ENCODE results near the gene FAM89B. TPM values are rescaled to one million over a fixed set of nuclear protein-coding genes. Genes with fewer than 3 reads are reported as not detected.
A peak's percentile ranks its signal among the peaks of the same experiment; 100 is the strongest.

Gene FAM89B
- total RNA-seq, 1 donor from 2014 or later, result 62.4 TPM

DNA sequence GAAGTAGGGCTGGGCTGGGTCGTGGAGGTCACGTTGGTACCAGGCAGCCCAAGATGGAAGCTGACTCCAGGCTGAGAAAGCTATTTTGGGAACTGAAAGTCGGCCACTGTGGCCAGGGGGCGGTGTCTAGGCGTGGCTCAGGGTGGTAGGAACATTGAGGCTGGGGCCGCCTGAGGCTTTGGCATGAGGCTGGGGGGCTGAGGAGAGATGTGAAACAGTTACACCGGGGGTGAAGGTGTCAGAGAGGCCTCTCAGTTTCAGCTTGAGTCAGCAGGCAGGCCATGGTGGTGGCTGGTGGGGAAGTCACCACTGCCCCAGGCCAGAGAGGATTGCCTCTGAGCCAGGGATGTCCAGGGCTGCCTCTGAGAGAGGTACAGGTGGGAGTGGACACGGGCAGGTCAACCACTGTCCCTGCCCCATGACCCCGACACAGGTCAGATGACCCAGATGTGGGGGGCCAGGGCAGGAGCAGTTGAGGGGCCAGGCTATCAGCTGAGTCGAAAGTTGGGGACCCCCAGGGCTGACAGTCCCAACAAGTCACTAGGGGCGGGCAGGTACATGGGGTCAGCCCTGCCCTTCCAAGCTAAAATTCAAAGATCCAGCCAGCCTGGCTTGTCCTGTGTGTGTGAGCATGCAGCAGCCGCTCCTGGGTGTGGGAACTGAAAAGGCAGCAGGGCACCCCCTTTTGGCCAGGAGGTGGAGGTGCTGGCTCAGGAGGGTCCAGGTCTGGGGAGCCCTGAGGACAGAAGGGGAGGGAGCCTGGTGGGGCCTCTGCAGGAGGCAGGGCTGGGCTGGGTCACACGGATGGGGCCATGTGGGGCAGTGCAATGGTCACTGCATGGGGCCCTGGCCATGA is 16.1 kb downstream of the FAM89B start:
- no peak overlapping the region for H3K4me3 ChIP-seq
- H3K36me3 ChIP-seq, result peaks cover 0 to 17% of the 10 kb centered on the region in 2 donors
- TF ChIP-seq, protein P1, sequence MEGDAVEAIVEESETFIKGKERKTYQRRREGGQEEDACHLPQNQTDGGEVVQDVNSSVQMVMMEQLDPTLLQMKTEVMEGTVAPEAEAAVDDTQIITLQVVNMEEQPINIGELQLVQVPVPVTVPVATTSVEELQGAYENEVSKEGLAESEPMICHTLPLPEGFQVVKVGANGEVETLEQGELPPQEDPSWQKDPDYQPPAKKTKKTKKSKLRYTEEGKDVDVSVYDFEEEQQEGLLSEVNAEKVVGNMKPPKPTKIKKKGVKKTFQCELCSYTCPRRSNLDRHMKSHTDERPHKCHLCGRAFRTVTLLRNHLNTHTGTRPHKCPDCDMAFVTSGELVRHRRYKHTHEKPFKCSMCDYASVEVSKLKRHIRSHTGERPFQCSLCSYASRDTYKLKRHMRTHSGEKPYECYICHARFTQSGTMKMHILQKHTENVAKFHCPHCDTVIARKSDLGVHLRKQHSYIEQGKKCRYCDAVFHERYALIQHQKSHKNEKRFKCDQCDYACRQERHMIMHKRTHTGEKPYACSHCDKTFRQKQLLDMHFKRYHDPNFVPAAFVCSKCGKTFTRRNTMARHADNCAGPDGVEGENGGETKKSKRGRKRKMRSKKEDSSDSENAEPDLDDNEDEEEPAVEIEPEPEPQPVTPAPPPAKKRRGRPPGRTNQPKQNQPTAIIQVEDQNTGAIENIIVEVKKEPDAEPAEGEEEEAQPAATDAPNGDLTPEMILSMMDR (IDR thresholded peaks at IDR 0.05), result peak in 1 of 3 experiments; percentile 40
- no peak for TF ChIP-seq POLR2A (IDR thresholded peaks at IDR 0.05)
- no peak for TF ChIP-seq POLR2AphosphoS5 (IDR thresholded peaks at IDR 0.05; ENCODE audit: insufficient read depth in 1 of 2, low read depth in 1 of 2)
- peak overlapping the region; percentile 51 for H3K27ac ChIP-seq
- no peak for DNase-seq (ENCODE audit: extremely low spot score in 2 of 2)
- intact Hi-C loops (cut with DNase I), result no loop called here
- peaks cover 22% of the 10 kb centered on the region for H3K4me1 ChIP-seq
- no peaks in the 10 kb centered on the region for H3K27me3 ChIP-seq
- no peaks in the 10 kb centered on the region for H3K9me3 ChIP-seq

DNA sequence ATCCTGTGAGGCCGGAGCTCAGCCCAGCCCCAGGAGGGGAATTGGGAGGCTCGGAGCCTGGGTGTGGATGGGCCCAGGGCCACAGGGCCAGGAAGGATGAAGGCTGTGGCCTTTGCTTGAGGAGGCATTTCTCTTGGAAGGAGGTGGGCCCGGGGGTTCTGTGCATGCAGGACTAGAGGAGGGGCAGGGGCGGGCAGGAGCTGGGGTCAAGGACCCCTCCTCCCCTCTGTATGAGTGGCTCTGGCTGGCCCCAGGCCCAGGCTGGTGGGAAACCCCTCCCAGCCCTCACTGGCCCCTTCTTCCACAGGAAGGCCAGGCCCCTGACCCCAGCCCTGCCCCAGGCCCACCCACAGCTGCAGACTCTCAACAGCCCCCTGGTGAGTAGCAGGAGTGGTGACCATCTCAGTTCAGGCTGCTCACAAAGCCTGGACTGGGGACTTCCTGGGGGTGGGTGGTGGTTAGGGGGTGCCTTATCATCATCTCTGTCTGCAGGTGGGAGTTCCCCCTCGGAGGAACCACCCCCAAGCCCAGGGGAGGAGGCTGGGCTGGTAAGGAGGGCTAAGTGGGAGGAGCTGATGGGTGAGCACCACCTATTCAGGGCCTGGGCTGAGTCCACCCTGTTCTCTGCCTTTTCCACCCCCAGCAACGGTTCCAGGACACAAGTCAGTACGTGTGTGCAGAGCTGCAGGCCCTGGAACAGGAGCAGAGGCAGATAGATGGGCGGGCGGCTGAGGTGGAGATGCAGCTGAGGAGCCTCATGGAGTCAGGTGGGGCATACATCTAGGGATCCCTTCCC is 17.3 kb downstream of the FAM89B start:
- Histone ChIP-seq H3K27ac (no peak overlapping the region), H3K27me3 (no peaks in the 10 kb centered on the region), H3K9me3 (no peaks in the 10 kb centered on the region), H3K4me1 (peaks cover 34% of the 10 kb centered on the region), H3K4me3 (no peak overlapping the region), H3K36me3 (peaks cover 0 to 6% of the 10 kb centered on the region in 2 donors)
- DNase-seq (ENCODE audit: extremely low spot score in 2 of 2), result no peak
- intact Hi-C loops (cut with DNase I), result no loop called here
- TF ChIP-seq, protein P1 (IDR thresholded peaks at IDR 0.05), result no peak

DNA sequence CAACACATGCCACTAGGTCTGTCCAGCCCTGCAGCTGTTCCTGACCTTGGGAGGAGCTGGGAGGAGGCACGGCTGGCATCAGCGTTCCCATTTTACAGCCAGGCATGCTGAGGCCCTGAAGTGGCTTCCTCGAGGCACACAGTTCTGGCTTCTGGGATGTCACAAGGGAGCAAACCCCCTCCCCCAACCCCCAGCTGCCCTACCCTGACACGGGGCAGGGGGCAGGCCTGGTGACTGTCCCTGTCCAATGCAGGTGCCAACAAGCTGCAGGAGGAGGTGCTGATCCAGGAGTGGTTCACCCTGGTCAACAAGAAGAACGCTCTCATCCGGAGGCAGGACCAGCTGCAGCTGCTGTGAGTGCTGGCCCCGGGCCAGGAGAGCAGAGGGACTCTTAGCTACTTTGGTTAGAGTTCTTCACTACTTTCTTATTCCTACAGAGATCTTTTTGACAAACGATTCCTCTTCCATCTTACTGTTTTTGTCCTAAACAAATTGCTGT is 18.0 kb downstream of the FAM89B start:
- intact Hi-C loops (cut with DNase I), result no loop called here
- no peak for DNase-seq (ENCODE audit: extremely low spot score in 2 of 2)
- Histone ChIP-seq H3K4me1 (peaks cover 41% of the 10 kb centered on the region), H3K4me3 (no peak overlapping the region), H3K27me3 (no peaks in the 10 kb centered on the region), H3K27ac (no peak overlapping the region), H3K9me3 (no peaks in the 10 kb centered on the region), H3K36me3 (peaks cover 0 to 6% of the 10 kb centered on the region in 2 donors)
- TF ChIP-seq, protein P1 (IDR thresholded peaks at IDR 0.05), result no peak
- TF ChIP-seq POLR2A (IDR thresholded peaks at IDR 0.05) (no peak), POLR2AphosphoS5 (IDR thresholded peaks at IDR 0.05; ENCODE audit: insufficient read depth in 1 of 2, low read depth in 1 of 2) (no peak)

DNA sequence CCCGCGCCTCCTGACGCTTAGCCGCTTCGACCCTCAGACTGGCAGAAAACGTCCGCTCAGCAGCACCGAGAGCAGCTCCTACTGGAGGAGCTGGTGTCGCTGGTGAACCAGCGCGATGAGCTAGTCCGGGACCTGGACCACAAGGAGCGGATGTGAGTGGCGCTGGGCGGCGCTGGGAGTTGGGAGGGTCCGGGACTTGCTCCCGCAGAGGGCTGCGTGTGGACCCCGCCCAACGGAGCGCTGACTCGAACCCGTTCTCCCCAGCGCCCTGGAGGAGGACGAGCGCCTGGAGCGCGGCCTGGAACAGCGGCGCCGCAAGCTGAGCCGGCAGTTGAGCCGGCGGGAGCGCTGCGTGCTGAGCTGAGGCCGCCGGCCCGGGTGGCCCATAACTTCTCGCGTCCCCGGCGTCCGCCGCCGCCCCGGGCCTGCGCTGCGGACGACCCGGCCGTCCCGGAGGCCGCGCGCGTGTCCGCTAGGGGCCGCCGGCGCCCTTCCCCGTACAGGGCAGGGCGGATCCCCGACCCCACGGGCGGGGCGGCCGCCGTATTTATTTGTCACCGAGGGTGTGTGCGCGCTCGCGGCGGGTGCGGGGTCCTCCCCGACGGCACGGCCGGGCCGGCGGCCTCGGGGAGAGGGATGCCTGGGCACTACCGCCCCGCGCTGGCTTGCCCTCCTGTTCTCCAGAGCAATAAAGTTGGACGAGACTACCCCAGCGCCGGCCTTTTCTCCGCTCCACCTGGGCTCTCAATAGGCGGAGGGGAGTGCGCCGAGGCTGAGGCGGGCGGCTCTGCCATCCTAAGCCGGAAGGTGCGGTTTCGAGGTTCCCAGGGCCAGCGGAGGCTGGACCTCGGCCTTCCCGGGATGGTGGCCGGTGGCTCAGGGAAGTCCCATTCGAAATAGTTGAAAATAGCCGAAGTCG is 19.9 kb downstream of the FAM89B start:
- Histone ChIP-seq H3K36me3 (peaks cover 0 to 6% of the 10 kb centered on the region in 2 donors), H3K9me3 (no peaks in the 10 kb centered on the region), H3K27ac (peak overlapping the region; percentile 84), H3K4me3 (peak overlapping the region in 1 of 2 donors; percentile 23), H3K4me1 (peaks cover 49% of the 10 kb centered on the region), H3K27me3 (no peaks in the 10 kb centered on the region)
- intact Hi-C loops (cut with DNase I), result no loop called here
- TF ChIP-seq POLR2AphosphoS5 (IDR thresholded peaks at IDR 0.05; ENCODE audit: insufficient read depth in 1 of 2, low read depth in 1 of 2), result no peak
- TF ChIP-seq, protein P1 (IDR thresholded peaks at IDR 0.05), result no peak
- no peak for DNase-seq (ENCODE audit: extremely low spot score in 2 of 2)

All from vagina (tissue), 2 donors.